IMR-90 (cell line): ENCODE results near the gene ADAM12. TPM values are rescaled to one million over a fixed set of nuclear protein-coding genes. Genes with fewer than 3 reads are reported as not detected.

Source experiments
- ATAC-seq: fragments of 200-7000 bp; cut with Tn5 transposase; 2 replicates; pipeline ENCODE4 v1.9.1; 2020; ENCODE audit warnings: low read depth, mild to moderate bottlenecking, moderate library complexity
- BruUV-seq: library from RNA; stranded (reverse); fragments of 400-500 nt; replicated peaks from 2 replicates; lab custom pipeline; 2021; lab: Mats Ljungman, UMichigan
- CTCF ChIA-PET: fragments of 300-600 bp; formaldehyde crosslinking; extraction: SDS; loops from one replicate; lab custom pipeline; 2021; ENCODE audit warnings: antibody characterized with exemption; lab: Yijun Ruan, JAX
- POLR2A ChIA-PET: fragments of 300-600 bp; sonication (Branson Sonifier 250); formaldehyde crosslinking; loops from one replicate; lab custom pipeline; 2022; ENCODE audit warnings: antibody characterized with exemption; ENCODE audit not compliant: unreplicated experiment; lab: Charles Lee
- DNase-seq: peaks from one replicate; pipeline ENCODE4 v3.0.0; 2013
- H2AFZ ChIP-seq: replicated peaks from 2 replicates; pipeline ENCODE3; 2013; ENCODE audit warnings: low read length, mild to moderate bottlenecking; ENCODE audit not compliant: poor library complexity
- H2AK5ac ChIP-seq: 2 replicates; pipeline ENCODE4 v1.6.1; 2013; ENCODE audit warnings: low read depth, low read length, inconsistent platforms
- H2AK9ac ChIP-seq: replicated peaks from 2 replicates; pipeline ENCODE3; 2013; ENCODE audit warnings: mild to moderate bottlenecking, low read depth, low read length, moderate library complexity; ENCODE audit not compliant: poor library complexity
- H2BK120ac ChIP-seq: 2 replicates; pipeline ENCODE4 v1.6.1; 2013; ENCODE audit warnings: low read depth, low read length, inconsistent platforms
- H2BK15ac ChIP-seq: 3 replicates; pipeline ENCODE4 v1.6.1; 2013; ENCODE audit warnings: low read depth, low read length, inconsistent platforms
- H2BK20ac ChIP-seq: 2 replicates; pipeline ENCODE4 v1.6.1; 2013; ENCODE audit warnings: low read depth, mild to moderate bottlenecking, inconsistent platforms, low read length, moderate library complexity
- H2BK5ac ChIP-seq: 2 replicates; pipeline ENCODE4 v1.6.1; 2013; ENCODE audit warnings: mild to moderate bottlenecking, low read depth, low read length, inconsistent platforms; ENCODE audit not compliant: poor library complexity, severe bottlenecking
- H3K14ac ChIP-seq: replicated peaks from 2 replicates; pipeline ENCODE4 v1.6.1; 2013; ENCODE audit warnings: low read depth, low read length, inconsistent platforms
- H3K18ac ChIP-seq: 2 replicates; pipeline ENCODE4 v1.6.1; 2013; ENCODE audit warnings: low read depth, low read length, control low read depth
- H3K23ac ChIP-seq: 2 replicates; pipeline ENCODE4 v1.6.1; 2013; ENCODE audit warnings: low read depth, low read length, inconsistent platforms
- H3K27ac ChIP-seq: 2 replicates; pipeline ENCODE4 v1.5.1; 2013; ENCODE audit warnings: mild to moderate bottlenecking, control low read depth, low read length; ENCODE audit not compliant: insufficient read depth
- H3K27me3 ChIP-seq: 2 replicates; pipeline ENCODE4 v1.6.1; 2013; ENCODE audit warnings: low read length; ENCODE audit not compliant: control insufficient read depth, insufficient read depth
- H3K36me3 ChIP-seq: 2 replicates; pipeline ENCODE4 v1.6.1; 2013; ENCODE audit warnings: low read length, mixed read lengths; ENCODE audit not compliant: control insufficient read depth, insufficient read depth
- H3K4ac ChIP-seq: 2 replicates; pipeline ENCODE4 v1.6.1; 2013; ENCODE audit warnings: low read depth, low read length, inconsistent platforms
- H3K4me1 ChIP-seq: 2 replicates; pipeline ENCODE4 v1.6.1; 2013; ENCODE audit warnings: low read length, mixed read lengths; ENCODE audit not compliant: control insufficient read depth, insufficient read depth
- H3K4me2 ChIP-seq: 2 replicates; pipeline ENCODE4 v1.6.1; 2013; ENCODE audit warnings: low read depth, mild to moderate bottlenecking, control low read depth, low read length, moderate library complexity
- H3K4me3 ChIP-seq: 2 replicates; pipeline ENCODE4 v1.5.1; 2013; ENCODE audit warnings: low read depth, mild to moderate bottlenecking, control low read depth, low read length, moderate library complexity; ENCODE audit not compliant: insufficient read depth
- H3K56ac ChIP-seq: 2 replicates; pipeline ENCODE4 v1.6.1; 2013; ENCODE audit warnings: low read length, inconsistent platforms; ENCODE audit not compliant: insufficient read depth; ENCODE audit errors: extremely low read depth
- H3K79me1 ChIP-seq, 2 experiments: 2 replicates each; pipeline ENCODE4 v1.6.1; 2013; ENCODE audit warnings: low read length in 2 of 2, inconsistent platforms in 1 of 2, low read depth in 1 of 2
- H3K9ac ChIP-seq: 2 replicates; pipeline ENCODE4 v1.6.1; 2013; ENCODE audit warnings: low read depth, low read length, control low read depth
- H3K9me1 ChIP-seq: 2 replicates; pipeline ENCODE4 v1.6.1; 2013; ENCODE audit warnings: low read length, inconsistent platforms; ENCODE audit not compliant: insufficient read depth
- H3K9me3 ChIP-seq: 2 replicates; pipeline ENCODE4 v1.6.1; 2013; ENCODE audit warnings: low read length; ENCODE audit not compliant: control insufficient read depth, insufficient read depth
- H4K20me1 ChIP-seq: 2 replicates; pipeline ENCODE4 v1.6.1; 2013; ENCODE audit warnings: low read length, inconsistent platforms; ENCODE audit not compliant: insufficient read depth
- H4K5ac ChIP-seq: 2 replicates; pipeline ENCODE4 v1.6.1; 2013; ENCODE audit warnings: mild to moderate bottlenecking, low read depth, low read length, control low read depth
- H4K8ac ChIP-seq, 2 experiments: 2 replicates each; pipeline ENCODE4 v1.6.1; 2013; ENCODE audit warnings: low read depth in 2 of 2, low read length in 2 of 2, control low read depth in 1 of 2, inconsistent platforms in 1 of 2
- H4K91ac ChIP-seq: 2 replicates; pipeline ENCODE4 v1.6.1; 2013; ENCODE audit warnings: low read depth, low read length, inconsistent platforms; ENCODE audit not compliant: insufficient read depth
- BHLHE40 ChIP-seq: fragments of 150-350 bp; IDR thresholded peaks from 2 replicates; pipeline ENCODE4 v1.6.1; 2016; ENCODE audit warnings: mild to moderate bottlenecking, low read depth, low read length
- CEBPB ChIP-seq: IDR thresholded peaks from 2 replicates; pipeline ENCODE4 v1.6.1; 2012; ENCODE audit warnings: low read depth, low read length, improper control_type of control experiment
- CHD1 ChIP-seq: IDR thresholded peaks from 2 replicates; pipeline ENCODE4 v1.6.1; 2012; ENCODE audit warnings: low read depth, low read length, improper control_type of control experiment
- CTCF ChIP-seq: conservative IDR thresholded peaks from 2 replicates; pipeline ENCODE4 v1.5.1; 2012; ENCODE audit warnings: mild to moderate bottlenecking, low read depth, low read length, improper control_type of control experiment
- ELK1 ChIP-seq: fragments of 150-350 bp; IDR thresholded peaks from 2 replicates; pipeline ENCODE4 v1.6.1; 2016; ENCODE audit warnings: low read depth, mild to moderate bottlenecking, low read length, moderate library complexity, borderline replicate concordance
- FOS ChIP-seq: fragments of 150-350 bp; IDR thresholded peaks from 2 replicates; pipeline ENCODE4 v1.6.1; 2016; ENCODE audit warnings: low read depth, low read length
- MAFK ChIP-seq: IDR thresholded peaks from 2 replicates; pipeline ENCODE4 v1.6.1; 2012; ENCODE audit warnings: low read depth, low read length, improper control_type of control experiment
- MAZ ChIP-seq: IDR thresholded peaks from 2 replicates; pipeline ENCODE4 v1.6.1; 2012; ENCODE audit warnings: low read depth, mild to moderate bottlenecking, low read length, improper control_type of control experiment, moderate library complexity, borderline replicate concordance
- MXI1 ChIP-seq: IDR thresholded peaks from 2 replicates; pipeline ENCODE4 v1.6.1; 2012; ENCODE audit warnings: low read depth, mild to moderate bottlenecking, low read length, moderate library complexity, borderline replicate concordance
- NFE2L2 ChIP-seq: fragments of 150-350 bp; IDR thresholded peaks from 2 replicates; pipeline ENCODE4 v1.6.1; 2016; ENCODE audit warnings: low read depth, mild to moderate bottlenecking, low read length
- POLR2A ChIP-seq: IDR thresholded peaks from 2 replicates; pipeline ENCODE4 v1.6.1; 2012; ENCODE audit warnings: mild to moderate bottlenecking, low read depth, low read length
- RAD21 ChIP-seq: IDR thresholded peaks from 2 replicates; pipeline ENCODE4 v1.6.1; 2012; ENCODE audit warnings: low read length, improper control_type of control experiment
- RCOR1 ChIP-seq: IDR thresholded peaks from 2 replicates; pipeline ENCODE4 v1.6.1; 2012; ENCODE audit warnings: mild to moderate bottlenecking, low read length, improper control_type of control experiment; ENCODE audit not compliant: insufficient replicate concordance
- RFX5 ChIP-seq: IDR thresholded peaks from 2 replicates; pipeline ENCODE4 v1.8.0; 2012; ENCODE audit warnings: low read depth, mild to moderate bottlenecking, low read length, moderate library complexity
- SMC3 ChIP-seq: fragments of 150-350 bp; IDR thresholded peaks from 2 replicates; pipeline ENCODE4 v1.6.1; 2016; ENCODE audit warnings: low read depth, mild to moderate bottlenecking, antibody characterized with exemption, low read length, moderate library complexity
- USF2 ChIP-seq: fragments of 150-350 bp; IDR thresholded peaks from 2 replicates; pipeline ENCODE4 v1.6.1; 2017; ENCODE audit warnings: mild to moderate bottlenecking, antibody characterized with exemption, low read length, low read depth
- WGBS, 2 experiments: methylation state at CpG; one replicate each; pipeline versions ENCODE4 v1.1.5 to v1.1.7; 2013; ENCODE audit warnings: missing lambda C conversion rate in 2 of 2; ENCODE audit not compliant: insufficient read length in 1 of 2; ENCODE audit errors: extremely low coverage in 2 of 2; 5-methylcytosine and 5-hydroxymethylcytosine counted together
- dilution Hi-C: fragments of 300-500 bp; cut with HindIII; formaldehyde crosslinking; loops from one replicate; pipeline ENCODE4 v1.14.3; 2018; ENCODE audit warnings: low sequenced_read_pairs; ENCODE audit not compliant: unreplicated experiment
- in situ Hi-C: fragments of 300-500 bp; cut with MboI; formaldehyde crosslinking; loops from 3 replicates; pipeline ENCODE4 v1.14.3; 2019; ENCODE audit warnings: low sequenced_read_pairs, inconsistent platforms, mixed read lengths
- intact Hi-C: fragments of 100-400 bp; cut with micrococcal nuclease; formaldehyde crosslinking; loops from 2 replicates; pipeline ENCODE4 v1.10.0; 2022
- polyA plus RNA-seq, 3 experiments: library from polyadenylated mRNA; depleted of rRNA; stranded (reverse); fragments of >200 nt; gene quantifications; 2 replicates each; pipeline ENCODE4 v1.2.3, GENCODE V29; 2012; ENCODE audit warnings: low replicate concordance in 1 of 3
- total RNA-seq: library from RNA; depleted of rRNA; stranded (reverse); fragments of >200 nt; gene quantifications from 2 replicates; pipeline ENCODE4 v1.2.3, GENCODE V29; 2012

The ADAM12 gene
- total and polyA plus RNA-seq, 2 of the 4 experiments (the other 2 are of a cell fraction): 9.6 to 10.2 TPM

- H3K23ac ChIP-seq: no peak overlapping the region
- H2AFZ ChIP-seq: no peak overlapping the region
- no peak overlapping the region for H2AK9ac ChIP-seq
- no peak overlapping the region for H4K8ac ChIP-seq
- H4K5ac ChIP-seq: no peak overlapping the region
- H2AK5ac ChIP-seq: no peak overlapping the region
- no peak for ATAC-seq
- no peaks in the 10 kb centered on the region for H3K36me3 ChIP-seq
- no peak overlapping the region for H3K56ac ChIP-seq
- H3K4me3 ChIP-seq: no peak overlapping the region
- no peak overlapping the region for H3K4me2 ChIP-seq
- intact Hi-C loops: no loop called here
- CTCF ChIA-PET: no interaction called here
- no peaks in the 10 kb centered on the region for H3K9me1 ChIP-seq
- no peak overlapping the region for H4K91ac ChIP-seq
- no peak overlapping the region for H2BK15ac ChIP-seq
- WGBS, 2 experiments: 33% methylated on average over 1 of the region's 2 CpGs; no CpG with 5 or more reads in 1 of the 2 experiments
- no peak overlapping the region for H2BK5ac ChIP-seq
- H3K4me1 ChIP-seq: no peaks in the 10 kb centered on the region
- TF ChIP-seq RFX5 (no peak), ELK1 (no peak), CHD1 (no peak), CEBPB (no peak), BHLHE40 (no peak), MAFK (no peak), NFE2L2 (no peak), MAZ (no peak), USF2 (no peak), FOS (no peak), RCOR1 (no peak), POLR2A (no peak), RAD21 (no peak), CTCF (no peak), SMC3 (no peak), MXI1 (no peak)
- no peaks in the 10 kb centered on the region for H3K79me1 ChIP-seq
- dilution Hi-C loops: no loop called here
- peaks cover 9% of the 10 kb centered on the region for H3K27me3 ChIP-seq
- no peaks in the 10 kb centered on the region for H3K9me3 ChIP-seq
- POLR2A ChIA-PET: no interaction called here
- H3K4ac ChIP-seq: no peak overlapping the region
- no TSS peak for BruUV-seq
- in situ Hi-C loops: no loop called here
- no peak overlapping the region for H2BK20ac ChIP-seq
- H2BK120ac ChIP-seq: no peak overlapping the region
- H4K20me1 ChIP-seq: no peaks in the 10 kb centered on the region
- H3K27ac ChIP-seq: no peak overlapping the region
- no peak overlapping the region for H3K14ac ChIP-seq
- no peak overlapping the region for H3K18ac ChIP-seq
- no peak overlapping the region for H3K9ac ChIP-seq
- no peak for DNase-seq
Measured at GRCh38 chr10:126407831-126408230, 19.6 kb upstream of the ADAM12 start.
